ENCODE measurements around the gene UBE2L6.

Gene UBE2L6

DNA sequence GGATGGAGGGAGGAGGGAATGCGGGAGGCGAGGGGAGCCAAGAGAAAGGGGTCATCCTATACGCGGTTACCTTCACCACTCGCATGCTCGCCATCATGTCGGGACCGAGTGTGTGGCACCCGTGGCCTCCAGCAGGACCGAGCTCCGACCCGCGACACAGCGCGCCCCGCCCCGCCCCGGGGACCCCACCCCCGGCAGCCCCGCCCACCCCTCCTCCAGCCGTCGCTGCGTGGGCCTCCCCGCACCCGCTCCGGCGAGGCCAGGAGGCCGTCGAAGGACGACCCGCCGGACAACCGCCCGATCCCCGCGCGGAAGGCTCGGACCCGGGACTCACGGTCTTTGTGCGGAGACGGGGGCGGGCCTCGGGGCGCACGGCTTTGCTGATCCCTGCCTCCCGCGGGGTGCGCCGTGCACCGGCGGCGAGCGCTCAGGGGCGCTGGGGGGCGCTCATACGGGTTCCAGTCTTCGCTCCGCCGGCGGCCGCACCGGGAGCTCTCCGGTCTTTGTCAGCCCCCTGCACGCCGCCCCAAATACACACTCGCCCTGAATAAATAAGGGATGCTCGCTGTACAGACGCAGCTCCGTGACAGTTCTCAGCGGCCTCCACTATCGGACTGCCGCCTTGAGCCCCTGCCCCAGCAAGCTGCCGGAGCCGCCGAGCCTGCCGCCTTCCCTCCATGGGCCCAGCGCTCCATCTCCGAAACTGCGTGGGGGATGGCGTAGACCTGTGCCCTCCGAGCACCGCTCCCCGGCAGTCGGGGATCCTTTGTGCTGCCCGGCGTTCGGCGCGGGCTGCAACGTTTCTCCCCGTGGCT lies at the start of gene UBE2L6:
Gene UBE2L6 (minus strand): TSS at position 158 of the 815 bp plus-strand sequence. CDS start 61 bp downstream, at position 97.
- peak; percentile 97 for DNase-seq

DNA sequence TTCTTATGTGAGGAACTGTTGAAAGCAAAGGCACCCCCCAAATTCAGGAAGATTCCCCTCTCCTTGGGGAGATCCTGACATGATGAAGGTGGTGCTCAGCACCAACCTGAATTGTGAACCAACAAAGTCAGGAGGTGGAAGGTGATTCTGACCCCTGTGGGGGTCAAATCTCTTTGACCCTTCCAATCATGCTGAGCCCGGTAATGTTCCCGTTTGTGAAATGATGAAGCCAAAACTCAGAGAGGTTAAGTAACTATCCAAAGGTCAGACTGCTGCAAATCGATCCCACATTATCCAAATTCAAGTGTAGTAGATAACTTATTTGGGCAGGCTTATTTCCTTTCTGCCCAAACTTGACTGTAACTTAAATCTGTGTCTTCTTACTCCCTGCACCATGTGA lies 49.1 kb upstream of the UBE2L6 start:
- no peak for DNase-seq

DNA sequence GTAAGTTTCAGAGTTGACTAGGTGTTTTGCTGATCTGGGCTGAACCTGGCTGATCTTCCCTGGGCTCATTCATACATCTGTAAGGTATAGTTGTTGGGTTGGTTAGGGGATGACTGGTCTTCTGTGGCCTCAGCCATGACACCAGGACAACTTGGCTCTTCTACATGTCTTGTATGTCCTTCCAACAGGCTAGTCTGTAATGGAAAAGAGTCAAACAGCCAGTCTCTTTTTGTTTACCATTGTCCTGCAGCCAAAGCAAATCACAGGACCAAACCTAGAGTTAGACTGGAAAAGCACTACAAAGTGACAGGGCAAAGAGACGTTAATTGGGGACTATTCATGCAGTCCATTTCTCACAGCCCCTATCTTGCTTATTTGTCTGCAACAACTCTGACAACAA lies 47.8 kb upstream of the UBE2L6 start:
- DNase-seq, result no peak

DNA sequence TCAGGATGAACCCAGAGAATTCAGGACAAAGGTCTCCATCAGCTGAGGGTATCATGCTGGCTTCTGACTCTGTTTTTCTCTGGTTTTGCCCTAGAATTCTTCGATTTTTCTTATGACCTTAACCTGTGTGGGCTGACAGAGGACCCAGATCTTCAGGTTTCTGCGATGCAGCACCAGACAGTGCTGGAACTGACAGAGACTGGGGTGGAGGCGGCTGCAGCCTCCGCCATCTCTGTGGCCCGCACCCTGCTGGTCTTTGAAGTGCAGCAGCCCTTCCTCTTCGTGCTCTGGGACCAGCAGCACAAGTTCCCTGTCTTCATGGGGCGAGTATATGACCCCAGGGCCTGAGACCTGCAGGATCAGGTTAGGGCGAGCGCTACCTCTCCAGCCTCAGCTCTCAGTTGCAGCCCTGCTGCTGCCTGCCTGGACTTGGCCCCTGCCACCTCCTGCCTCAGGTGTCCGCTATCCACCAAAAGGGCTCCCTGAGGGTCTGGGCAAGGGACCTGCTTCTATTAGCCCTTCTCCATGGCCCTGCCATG lies 46.8 kb upstream of the UBE2L6 start:
- no peak for DNase-seq

DNA sequence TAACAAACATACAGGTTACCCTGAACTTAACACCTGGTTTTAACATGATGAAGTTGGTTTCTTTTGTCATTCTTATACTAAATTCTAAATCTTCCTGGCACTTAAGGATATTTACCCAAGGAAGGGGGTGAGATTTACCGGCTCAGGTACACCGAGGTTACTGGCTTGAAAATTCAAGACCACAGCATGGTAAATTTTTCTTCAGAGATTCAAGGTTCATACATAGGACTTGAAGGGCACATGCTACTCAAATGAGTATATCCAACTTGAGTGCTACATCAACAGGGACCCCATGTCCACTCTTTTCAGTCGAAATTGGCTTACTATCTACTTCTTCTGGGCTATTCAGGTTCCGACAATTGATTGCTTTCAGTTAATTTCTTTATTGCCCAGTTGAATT lies 42.7 kb upstream of the UBE2L6 start:
- no peak for DNase-seq

DNA sequence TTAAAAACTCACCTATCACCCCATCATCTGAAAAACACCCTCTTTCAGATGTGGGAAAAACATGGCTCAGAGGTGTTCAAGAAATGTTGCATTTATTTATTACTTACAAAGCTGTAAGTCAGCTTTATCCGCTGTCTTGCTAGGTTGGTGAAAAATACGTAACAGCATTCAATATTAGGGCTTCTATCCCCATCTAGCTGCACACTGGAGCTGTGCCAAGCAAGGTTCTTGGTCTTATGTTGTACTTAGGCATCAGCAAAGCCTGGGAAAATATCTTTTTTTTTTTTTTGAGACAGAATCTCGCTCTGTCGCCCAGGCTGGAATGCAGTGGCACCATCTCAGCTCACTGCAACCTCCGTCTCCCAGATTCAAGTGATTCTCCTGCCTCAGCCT lies 37.6 kb upstream of the UBE2L6 start:
- DNase-seq, result peak; percentile 13

DNA sequence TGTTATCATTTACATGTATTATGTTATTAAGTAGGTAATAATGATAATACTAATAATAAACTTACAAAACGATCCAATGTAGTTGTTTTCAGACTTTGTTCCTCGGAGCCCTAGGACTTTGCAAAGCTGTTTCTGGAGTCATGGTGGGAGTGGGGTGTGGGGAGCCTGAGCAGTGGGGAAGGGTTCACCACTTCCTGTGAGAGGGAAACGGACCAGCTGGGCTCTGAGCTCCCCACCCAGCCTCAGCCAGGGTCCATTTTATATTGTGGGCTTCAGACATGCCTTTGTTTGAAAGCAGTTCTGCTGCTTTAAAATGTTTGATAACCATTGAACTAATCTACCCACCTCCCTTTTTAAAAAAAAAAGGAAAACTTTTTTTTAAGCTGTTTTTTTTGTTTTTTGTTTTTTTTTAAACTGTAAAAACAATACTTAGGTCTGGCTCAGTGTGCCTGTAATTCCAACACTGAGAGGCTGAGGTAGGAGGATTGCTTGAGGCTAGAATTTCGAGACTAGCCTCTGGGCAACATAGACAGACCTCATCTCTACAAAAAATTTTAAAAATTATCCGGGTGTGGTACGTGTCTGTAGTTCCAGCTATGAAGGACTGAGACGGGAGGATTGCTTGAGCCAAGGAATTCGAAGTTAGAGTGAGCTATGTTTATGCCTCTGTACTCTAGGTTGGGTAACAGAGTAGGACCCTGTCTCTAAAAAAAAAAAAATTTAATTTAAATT lies 37.0 kb upstream of the UBE2L6 start:
- DNase-seq, result no peak

DNA sequence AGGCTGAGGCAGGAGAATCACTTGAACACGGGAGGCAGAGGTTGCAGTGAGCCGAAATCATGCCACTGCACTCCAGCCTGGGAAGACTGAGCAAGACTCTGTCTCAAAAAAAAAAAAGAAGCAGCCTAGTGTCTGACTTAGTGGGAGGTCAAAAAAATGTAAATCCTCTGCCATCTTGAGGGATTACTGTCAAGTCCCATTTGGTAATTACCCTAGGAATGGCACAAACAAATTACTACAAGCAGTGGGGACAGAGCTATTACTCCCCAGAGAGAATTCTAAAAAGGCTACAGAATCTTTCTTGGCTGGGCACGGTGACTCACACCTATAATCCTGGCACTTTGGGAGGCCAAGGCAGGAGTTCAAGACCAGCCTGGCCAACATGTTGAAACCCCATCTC lies 33.8 kb upstream of the UBE2L6 start:
- peak; percentile 11 for DNase-seq

DNA sequence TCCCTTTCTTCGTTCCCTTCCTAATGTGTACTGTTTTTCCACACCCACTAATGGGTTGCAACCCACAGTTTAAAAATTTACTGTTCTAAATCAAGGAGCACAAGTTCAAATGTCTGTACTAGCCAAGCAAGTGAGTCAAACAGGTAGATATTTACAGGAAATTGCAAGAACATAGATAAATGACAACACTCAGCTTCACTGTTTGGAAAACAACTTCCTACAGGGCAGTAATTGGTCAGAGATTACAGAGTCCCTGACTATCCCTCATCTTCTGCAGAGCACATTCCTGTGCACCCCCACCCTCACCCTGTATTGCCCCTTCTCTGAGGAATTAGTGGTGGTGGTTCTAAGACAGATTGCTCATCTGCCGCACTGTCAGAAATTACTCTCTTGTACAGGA lies 31.9 kb upstream of the UBE2L6 start:
- no peak for DNase-seq

DNA sequence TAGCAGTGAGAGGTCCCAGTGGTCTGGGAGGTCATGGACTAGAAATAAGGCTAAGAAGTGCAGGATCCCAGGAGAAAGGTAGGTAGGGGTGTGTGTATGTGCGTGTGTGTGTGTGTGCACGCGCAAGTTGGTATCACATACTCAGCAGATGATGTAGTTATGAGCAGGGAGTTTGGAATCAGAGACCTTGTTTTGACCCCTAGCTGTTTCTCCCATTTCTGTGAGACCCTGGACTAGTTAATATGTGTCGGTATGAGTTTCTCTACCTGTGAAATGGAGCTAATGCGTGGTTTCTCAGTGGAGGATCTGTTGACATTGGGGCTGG lies 31.3 kb upstream of the UBE2L6 start:
- no peak for DNase-seq

DNA sequence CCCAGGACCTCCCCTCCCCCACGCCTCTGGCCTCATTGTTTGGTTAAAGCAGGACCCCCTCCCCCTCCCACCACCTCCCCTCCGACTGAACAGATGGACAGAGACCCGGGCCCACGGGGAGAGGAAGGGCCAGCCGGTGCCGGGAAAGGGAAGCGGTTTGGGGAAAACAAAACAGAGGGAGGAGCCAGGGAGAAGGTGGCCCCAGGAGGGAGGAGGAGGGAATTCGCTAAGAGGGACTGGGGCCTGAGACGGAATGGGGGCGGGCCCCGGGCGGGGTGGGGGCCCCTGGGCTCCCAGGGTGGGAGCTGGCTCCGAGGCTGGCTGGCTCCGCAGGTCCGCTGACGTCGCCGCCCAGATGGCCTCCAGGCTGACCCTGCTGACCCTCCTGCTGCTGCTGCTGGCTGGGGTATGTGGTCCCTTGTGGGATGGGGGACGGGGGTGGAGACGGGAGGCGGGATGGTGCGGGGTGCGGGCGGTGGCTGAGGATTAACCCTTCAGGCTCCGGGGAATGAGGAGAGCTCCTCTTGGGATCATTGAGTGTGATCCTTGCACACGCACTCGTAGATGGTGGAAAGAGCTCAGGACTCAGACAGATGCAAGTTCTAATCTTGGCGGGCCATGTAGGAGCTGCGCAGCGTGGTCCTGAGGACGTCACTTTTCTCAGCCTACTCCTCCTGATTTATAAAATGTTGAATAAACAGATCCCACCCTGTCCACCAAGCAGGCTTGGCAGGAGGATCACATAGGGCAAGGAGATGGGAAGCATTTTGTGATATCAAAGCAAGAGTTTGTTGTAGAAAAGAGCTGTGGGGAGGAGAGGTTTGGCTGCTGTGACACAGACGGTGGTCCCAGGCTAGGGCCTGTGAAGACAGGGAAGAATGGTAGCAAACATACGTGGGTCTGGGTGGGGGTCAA lies 30.7 kb upstream of the UBE2L6 start:
- peak; percentile 83 for DNase-seq

DNA sequence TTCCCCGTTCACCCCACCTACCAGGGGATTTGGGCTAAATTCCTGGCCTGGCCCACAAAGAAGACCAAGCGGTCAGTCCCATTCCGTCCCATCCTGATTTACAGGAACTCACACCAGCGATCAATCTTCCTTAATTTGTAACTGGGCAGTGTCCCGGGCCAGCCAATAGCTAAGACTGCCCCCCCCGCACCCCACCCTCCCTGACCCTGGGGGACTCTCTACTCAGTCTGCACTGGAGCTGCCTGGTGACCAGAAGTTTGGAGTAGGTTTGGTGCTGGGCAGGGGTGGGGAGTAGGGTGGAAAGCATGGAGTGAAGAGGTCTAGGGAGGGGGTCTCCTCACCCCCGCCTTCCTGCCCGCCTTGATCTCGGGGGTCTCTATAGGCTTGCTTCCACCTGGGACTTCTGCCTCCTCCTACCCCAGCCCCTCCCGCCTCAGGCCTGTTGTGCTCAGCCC lies 30.0 kb upstream of the UBE2L6 start, which contains the start of gene SERPING1:
Gene SERPING1 (plus strand): TSS at position 225 of the 455 bp plus-strand sequence. CDS start 586 bp downstream, outside the sequence.
- DNase-seq, result peak; percentile 68

DNA sequence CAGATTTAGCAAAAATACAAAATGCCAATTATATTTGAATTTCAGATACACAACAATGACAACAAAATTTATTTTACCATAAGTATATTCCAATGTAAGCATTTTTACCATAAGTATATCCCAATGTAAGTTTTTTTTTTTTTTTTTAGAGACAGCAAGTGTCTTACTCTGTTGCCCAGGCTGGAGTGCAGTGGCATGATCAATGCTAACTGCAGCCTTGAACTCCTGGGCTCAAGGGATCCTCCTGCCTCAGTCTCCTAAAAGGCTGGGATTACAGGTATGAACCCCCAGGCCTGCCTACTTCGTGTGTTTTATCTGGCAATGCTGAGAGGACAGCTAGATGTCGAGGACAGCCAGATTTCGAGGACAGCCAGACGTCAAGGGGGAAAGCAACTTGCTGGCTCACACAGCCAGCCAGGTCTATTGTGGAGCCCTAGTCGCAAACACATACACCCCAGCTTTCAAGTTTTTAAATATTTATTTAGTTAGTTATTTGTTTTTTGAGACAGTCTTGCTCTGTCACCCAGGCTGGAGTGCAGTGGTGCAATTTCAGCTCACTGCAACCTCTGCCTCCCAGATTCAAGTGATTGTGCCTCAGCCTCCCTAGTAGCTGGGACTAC lies 28.9 kb upstream of the UBE2L6 start:
- DNase-seq, result peak; percentile 16

DNA sequence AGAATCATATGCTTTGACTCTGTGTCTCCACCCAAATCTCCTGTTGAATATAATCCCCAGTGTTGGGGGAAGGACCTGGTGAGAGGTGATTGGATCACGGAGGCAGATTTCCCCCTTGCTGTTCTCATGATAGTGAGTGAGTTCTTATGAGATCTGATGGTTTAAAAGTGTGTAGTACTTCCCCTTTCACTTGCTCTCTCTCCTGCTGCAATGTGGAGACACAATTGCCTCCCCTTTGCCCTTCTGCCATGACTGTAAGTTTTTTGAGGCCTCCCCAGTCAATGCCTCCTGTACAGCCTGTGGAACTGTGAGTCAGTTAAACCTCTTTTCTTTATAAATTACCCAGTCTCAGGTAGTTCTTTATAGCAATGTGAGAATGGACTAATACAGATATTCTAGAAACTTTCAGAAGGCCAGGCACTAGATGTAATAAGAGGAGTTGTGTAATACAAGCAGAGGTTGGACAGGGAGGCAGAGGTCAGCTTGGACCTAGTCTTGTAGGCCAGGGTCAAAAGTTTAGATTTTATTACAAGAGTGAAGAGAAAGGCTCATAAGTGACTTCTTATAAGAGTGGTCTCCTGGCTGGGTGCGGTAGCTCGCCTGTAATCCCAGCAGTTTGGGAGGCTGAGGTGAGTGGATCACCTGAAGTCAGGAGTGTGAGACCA lies 20.7 kb upstream of the UBE2L6 start:
- no peak for DNase-seq

DNA sequence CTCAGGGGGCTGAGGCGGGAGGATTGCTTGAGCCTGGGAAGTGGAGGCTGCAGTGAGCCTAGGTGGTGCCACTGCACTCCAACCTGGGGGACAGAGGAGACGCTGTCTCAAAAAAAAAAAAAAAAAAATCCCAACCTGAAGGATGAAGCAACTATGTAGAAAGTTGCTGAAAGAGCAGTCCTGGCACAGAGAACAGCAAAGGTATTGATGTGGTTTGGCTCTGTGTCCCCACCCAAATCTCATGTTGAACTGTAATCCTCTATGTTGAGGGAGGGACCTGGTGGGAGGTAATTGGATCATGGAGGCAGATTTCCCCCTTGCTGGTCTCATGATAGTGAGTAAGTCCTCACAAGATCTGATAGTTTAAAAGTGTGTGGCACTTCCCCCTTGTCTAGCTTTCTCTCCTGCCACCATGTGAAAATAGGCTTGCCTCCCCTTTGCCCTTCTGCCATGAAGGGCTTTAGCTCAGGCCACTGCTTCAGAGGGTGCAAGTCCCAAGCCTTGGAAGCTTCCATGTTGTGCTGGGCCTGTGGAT lies 19.3 kb upstream of the UBE2L6 start:
- no peak for DNase-seq

DNA sequence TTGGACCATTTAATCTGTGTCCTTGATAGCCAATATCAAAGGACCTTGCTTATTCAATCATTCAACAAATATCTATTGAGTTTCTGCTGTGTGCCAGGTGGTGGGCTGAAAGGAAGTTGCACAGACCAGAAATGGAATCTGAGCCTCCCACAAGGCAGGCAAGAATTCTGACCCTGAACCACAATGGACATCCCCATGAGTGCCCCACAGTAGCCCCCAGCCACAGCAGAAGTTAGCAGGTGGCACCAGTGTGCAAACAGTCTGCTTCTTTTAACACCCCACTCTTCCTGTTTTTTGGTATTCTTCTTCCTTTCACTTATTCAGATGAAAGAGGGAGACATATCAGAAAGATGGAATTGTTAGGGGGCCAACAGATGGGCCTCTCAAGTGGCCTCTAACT lies 17.8 kb upstream of the UBE2L6 start:
- DNase-seq, result peak; percentile 29

DNA sequence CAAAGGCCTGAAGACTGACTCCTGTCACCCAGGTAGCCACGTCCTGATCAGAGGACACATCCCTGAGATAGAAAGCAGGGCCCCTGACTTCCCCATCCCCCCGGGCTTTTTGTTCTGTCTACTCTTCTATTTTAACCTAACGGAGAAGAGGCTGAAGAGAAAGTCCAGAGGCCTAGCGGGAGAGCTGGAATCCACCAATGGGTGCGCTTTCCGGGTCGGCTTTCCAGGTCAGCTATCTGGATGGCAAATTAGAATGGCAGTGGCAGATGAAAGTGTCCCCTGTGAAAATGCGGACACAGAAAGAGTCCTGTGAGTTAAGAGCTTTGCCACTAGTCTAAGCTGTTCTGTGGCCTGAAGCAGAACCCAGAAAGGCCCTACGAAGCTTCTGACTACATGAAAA lies 16.9 kb upstream of the UBE2L6 start:
- DNase-seq, result peak; percentile 84

DNA sequence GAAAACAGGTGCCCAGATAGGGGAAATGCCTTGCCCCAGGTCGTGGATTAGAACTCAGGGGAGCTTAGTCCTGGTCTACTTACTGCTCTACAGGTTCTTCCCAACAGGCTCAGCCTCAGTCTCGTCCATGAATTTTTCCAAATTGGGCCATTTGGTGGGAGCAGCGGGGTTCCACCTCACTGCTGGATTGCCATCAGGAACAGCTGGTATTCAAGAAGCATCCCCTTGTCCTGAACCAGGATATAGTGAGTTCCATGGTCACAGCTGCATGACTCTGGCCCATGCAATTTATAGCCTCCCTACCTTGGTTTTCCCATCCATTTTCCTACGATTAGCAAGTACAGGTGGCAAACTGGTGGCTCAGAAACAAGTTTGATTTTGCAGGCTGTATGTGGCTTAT lies 6.6 kb upstream of the UBE2L6 start:
- DNase-seq, result no peak

DNA sequence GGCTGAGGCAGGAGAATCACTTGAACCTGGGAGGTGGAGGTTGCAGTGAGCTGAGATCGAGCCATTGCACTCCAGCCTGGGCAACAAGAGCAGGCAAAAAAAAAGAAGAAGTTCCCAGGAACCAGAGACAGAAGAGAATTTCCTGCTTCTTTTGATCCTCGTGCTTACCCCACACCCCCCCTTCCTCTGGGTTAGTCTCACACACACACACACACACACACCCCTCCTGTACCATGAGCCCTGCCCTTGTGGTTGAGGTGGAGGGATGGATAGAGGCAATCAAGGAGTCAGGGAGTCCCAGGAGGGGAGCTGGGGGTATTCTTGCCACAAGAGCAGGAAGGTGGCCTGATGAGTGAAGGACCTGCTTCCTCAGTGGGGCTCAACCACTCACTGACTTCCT lies 4.1 kb upstream of the UBE2L6 start:
- no peak for DNase-seq

DNA sequence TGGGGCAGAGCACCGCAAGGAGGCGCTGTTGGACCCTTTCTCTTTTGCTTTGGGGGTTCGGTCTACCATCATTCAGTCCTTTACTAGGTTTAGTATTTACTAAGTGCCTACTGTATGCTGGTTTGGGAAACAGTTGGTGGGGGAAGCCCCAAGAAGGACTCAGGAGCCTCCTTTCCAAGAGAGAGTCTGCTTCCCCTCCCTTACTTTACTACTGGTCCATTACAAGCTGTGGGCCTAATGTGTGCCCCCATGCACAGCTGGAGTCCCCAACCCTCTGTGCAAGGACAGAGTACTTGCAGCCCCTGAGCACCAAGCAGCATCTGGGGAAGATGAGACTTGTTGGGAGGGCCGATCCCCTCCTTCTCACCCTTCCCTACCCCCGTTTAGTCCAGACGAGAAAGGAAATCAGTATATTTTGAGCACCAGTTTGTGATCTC lies 876 bp upstream of the UBE2L6 start:
- no peak for DNase-seq

DNA sequence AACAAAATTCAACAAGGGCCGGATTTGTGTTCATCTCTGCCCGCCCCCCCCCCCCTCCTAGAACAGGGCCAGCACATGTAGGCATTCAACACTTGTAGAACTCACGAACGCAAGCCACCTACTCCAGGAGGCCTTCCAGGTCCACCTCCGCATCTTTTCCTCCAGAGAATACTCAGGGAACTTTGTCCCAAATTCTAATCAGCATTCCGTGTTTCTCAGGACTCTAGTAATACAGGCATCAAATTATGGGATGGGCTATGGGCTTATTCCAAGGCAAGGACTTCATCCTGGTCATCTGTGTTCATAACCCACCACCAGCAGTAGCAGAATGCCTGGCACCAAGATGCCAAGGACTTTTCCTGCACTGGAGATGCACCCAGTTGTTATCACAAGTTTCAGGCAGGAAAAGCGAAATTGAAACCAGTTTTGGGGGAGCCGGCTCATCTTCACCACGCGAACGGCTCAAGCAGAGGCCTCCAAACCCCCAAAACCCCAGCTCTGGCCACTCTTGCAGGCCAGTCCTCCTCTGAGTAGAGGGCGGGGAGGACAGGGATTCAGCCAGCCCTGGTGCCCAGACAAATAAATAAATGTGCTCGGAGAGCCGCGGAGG lies 462 bp downstream of the UBE2L6 start:
- peak; percentile 67 for DNase-seq

Measured in retina (tissue), 1 donor.